SKM-1 treated with dmso at 0.1 percent for 144 hours (cell line): ENCODE data around the gene GPX5.
"Not testable (repeated sequence)": the region's sequence is repeated elsewhere in the genome, so short reads cannot be mapped to it uniquely, and the experiment has no call there.

Experiments
- DNase-seq: peaks from one replicate; lab custom pipeline; 2025; ENCODE audit not compliant: unreplicated experiment; lab: John Stamatoyannopoulos, UW

The GPX5 gene

GRCh38 chr6:28512387-28512786 is 13.3 kb upstream of the GPX5 start:
- not testable (repeated sequence) for DNase-seq

DNA sequence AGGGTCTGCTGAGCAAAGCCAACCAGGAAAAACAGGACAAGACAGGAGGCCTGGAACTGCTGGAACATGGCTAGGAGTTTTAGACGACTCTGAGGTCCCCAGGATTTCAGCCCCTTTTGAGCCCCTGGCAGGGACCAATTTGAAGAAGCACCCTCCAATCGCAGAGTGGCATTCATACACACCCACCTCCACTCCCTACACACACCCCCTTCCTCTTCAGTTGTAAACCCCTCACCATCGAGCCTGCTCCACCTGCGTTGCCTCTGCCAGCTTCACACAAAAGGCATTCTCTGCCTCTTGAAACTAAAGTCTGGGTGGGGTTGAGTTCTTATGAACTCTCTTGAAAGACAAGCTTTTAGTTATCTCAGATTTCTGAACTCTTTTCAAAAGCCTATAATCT is 10.0 kb upstream of the GPX5 start, which contains the start of gene GPX6:
Gene GPX6 (minus strand): TSS at position 118 of the 400 bp plus-strand sequence. CDS start 50 bp downstream, at position 68.
- DNase-seq, result no peak

- DNase-seq, result no peak
Measured at GRCh38 chr6:28517964-28518363, 7.7 kb upstream of the GPX5 start.

- DNase-seq, result no peak
Measured at GRCh38 chr6:28522594-28523240, 3.0 kb upstream of the GPX5 start.

DNA sequence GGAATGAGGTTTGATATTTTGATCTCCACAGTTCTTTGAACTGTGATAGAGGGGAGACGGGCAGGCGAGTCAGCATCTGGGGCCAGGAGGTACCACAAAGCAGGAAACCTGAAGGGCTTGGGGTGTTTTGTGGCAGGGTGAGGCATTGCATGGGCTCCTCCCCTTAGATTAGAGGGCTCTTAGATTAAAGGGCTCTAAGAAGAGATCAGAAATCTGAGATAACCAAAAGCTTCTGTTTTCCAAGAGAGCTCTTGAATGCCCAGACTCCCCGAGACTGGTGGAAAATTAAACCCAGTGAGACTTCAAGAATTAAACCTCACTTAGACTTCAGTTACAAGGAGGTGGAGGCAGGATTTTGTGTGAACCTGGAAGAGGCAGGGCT is 2.4 kb upstream of the GPX5 start:
- no peak for DNase-seq

GRCh38 chr6:28530777-28531176 is 5.1 kb downstream of the GPX5 start:
- no peak for DNase-seq

DNA sequence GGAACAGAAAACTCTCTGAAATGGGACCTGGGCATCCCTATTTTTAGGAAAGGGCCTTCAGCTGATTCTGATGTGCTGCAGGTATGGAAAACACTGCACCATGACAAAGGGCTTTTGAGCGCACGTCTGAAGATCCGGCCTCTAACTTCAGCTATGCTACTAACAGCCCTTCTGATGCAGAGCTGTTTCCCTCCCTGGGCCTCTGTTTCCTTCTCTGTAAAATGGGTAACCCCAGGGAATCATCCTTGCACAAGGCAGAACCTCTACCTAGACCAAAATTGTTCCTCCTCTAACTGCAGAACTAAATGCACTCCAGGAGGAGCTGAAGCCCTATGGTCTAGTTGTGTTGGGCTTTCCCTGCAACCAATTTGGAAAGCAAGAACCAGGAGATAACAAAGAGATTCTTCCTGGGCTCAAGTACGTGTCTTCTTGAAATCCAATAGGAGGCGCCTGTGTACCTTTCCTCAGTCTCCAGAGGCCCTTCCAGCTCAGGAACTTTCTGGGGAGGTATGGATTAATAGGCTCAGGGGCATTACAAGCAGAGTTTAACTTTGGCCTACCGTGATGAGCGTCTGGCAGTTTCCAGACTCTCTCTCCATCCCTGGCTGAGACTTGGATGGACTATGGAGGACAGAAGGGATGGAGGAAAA is 5.9 kb downstream of the GPX5 start:
- DNase-seq, result no peak

DNA sequence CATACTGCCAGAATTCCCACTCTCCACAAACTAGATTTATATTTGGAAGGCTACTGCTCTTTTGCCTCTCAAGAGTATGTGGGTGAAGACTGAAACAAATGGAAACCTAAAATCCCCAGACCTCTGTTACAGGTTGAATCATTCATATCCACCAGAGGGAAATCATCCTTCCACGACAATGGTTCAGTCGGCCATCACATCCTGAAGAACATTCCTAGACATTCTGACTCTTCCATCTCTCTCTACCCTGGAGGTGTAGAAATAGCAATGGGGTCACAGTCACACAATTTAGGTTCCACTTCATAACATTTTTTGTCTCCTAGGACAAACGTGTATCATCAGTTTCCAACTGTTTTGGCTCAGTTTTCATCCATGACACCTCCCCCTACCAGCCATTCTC is 8.6 kb downstream of the GPX5 start:
- no peak for DNase-seq

DNA sequence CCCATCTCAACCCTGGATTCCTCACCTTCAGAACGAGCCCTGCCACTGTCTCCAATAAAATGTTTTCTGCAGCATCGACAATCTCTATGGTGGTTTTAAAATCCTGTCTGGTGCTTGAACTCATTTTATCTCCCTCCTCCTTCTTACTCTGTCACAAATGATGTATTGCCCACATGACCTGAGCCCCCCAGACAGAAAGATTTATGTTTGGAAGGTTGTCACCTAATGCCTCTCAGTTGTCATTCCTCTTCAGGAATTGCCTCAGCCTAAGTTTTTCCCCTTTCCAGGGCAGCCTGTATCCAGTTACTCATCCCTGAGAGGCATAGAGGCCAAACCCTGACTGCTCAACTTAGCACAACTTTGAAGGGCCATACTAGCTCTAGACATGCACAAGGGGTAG is 9.2 kb downstream of the GPX5 start:
- DNase-seq, result no peak

- DNase-seq, result no peak
Measured at GRCh38 chr6:28537065-28537464, 11.4 kb downstream of the GPX5 start.

DNA sequence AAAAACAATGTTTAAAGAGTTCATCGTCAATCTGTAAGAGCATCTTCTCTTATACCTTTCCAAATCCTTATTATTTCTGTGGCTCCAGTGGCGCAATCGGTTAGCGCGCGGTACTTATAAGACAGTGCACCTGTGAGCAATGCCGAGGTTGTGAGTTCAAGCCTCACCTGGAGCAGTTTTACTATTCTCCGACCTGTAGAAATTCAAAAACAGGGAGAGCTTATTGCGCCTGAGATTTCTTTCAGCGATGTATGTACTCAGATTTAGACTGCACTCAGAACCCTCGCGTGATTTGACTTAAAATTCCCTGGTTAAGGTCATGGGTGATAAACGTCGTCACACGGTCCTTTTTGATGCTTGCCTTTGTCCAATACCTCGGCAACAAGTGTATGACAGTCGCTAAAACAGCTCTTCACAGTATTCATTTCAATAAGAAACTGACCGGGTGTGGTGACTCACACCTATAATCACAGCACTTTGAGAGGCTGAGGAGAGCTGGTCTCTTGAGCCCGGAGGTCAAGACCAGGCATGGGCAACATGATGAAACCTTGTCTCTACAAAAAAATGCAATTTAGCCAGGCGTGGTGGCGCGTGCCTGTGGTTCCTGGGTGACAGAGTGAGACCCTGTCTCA is 11.9 kb downstream of the GPX5 start:
- no peak for DNase-seq

GRCh38 chr6:28541996-28542395 is 16.3 kb downstream of the GPX5 start:
- DNase-seq, result no peak

GRCh38 chr6:28542440-28543296 is 17.0 kb downstream of the GPX5 start:
- peak; percentile 84 for DNase-seq

DNA sequence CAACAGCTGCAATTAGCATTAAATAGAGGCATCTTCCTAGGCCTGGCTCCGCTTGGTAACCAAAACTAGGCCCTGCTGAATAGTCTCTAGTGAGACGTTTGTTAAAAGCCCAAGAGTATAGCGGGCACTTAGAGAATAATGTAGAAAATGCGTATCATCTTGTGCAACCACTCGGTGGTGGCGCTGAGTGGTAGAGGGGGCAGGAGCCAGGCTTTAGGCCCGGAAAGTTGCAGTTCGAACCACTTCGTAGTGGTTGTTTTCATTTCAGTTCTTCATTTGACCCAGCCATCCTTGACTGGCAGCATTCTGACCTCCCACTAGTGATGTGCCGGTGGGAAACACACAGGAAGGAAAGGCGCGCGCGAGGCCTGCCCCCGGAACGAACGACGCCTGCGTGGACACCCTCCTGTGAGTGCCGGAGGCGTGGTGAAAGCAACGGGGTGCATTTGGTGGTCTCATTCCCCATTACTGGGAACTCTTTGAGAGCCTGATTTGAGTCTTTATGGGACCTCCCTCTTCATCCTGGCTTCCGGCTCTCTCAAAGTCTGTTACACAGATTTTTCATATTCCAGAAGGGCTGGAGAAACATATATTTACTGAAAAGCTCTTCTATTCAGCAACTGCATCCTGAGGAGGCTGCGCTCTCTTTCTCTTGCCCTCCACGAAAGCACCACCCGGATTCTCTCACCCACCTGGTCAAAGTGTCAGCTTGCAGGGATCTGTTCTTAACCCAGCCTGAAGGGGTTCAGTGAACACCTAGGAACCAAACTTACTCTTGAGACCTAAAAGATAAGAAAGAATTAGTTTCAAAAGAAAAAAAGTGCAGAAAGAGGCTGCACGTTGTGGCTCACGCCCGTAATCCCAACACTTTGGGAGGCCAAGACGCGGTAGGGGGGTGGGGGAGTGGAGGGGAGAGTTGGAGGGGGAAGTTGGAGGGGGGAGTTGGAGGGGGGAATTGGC is 18.2 kb downstream of the GPX5 start:
- DNase-seq, result peak; percentile 36

DNA sequence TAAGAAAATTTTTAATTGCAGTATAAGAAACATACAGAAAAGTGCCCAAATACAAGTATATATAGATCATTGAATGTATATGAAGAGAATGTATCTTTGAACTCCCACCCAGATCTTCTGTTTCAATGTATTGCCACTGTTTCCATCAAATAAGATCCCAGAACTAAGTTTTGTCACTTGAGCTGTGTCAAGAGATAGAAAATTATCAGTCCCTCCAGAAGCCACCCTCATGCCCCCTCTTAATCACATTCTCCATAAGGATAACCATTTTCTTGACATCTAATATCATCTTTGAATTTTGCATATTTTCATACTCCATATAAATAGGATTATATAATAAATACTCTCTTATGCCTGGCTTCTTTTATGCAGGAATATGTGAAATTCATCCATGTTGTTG is 20.3 kb downstream of the GPX5 start:
- no peak for DNase-seq

DNA sequence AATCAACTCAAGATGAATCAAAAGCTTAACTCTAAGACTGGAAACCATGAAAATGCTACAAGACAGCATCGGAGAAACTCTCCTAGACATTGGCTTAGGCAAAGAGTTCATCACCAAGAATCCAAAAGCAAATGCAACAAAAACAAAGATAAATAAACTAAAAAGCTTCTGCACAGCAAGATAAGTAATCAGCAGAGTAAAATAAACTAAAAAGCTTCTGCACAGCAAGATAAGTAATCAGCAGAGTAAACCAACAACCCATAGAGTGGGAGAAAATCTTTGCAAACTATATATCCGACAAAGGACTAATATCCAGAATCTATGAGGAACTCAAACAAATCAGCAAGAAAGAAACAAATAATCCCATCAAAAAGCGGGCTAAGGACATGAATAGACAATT is 21.3 kb downstream of the GPX5 start:
- not testable (repeated sequence) for DNase-seq

- DNase-seq, result no peak
Measured at GRCh38 chr6:28551891-28552666, 26.4 kb downstream of the GPX5 start.

- no peak for DNase-seq
Measured at GRCh38 chr6:28553384-28553985, 27.8 kb downstream of the GPX5 start.
